Measurements from ENCODE around the gene TLX3.
"Not testable (repeated sequence)": the region's sequence is repeated elsewhere in the genome, so short reads cannot be mapped to it uniquely, and the experiment has no call there.

Gene TLX3

DNA sequence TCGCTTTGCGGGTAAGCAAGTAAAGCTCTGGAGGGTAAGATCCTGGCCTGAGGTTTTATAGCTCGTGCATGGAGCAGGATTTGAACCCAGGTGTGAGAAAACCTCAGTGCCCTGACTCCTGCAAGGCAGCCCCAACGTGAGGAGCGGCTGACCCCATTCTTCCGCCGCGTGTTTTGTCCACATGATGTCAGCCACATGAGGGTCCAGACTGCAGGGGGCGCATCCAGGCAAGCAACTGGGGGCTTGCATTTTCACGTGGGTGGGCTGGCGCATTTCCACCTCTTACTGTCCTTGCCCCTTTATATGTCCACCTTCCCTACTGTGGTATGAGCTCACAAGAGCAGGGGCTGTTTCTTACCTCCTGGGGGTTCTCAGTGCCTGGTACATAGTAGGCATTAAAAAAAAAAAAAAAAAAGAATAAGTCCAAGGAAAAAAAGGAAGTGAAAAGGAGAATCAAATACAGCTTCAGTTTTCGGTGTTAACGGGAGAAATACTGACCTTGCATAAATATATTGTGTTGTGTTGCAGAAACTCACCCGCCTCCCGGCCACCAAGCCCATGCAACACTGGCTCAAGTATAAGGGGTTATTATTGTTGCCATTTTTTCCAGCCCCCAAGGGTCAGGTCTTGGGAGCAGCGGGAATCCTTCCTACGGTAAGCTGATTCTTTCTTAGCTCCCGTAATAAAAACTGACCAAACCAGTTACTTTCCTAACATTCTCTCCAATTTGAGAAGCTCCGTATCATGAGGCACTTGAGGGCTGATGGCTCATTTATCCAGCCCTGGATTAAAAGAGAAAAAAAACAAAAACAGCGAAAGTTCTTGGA, 15.0 kb downstream of the TLX3 start:
- Histone ChIP-seq H3K9me3 (ENCODE audit: control insufficient read depth, insufficient read depth, low read length) (no peaks in the 10 kb centered on the region), H3K4me1 (ENCODE audit: insufficient read depth, low read length) (no peaks in the 10 kb centered on the region), H3K36me3 (ENCODE audit: insufficient read depth, low read length) (no peaks in the 10 kb centered on the region), H3K9ac (ENCODE audit: low read depth, low read length) (no peak overlapping the region)

DNA sequence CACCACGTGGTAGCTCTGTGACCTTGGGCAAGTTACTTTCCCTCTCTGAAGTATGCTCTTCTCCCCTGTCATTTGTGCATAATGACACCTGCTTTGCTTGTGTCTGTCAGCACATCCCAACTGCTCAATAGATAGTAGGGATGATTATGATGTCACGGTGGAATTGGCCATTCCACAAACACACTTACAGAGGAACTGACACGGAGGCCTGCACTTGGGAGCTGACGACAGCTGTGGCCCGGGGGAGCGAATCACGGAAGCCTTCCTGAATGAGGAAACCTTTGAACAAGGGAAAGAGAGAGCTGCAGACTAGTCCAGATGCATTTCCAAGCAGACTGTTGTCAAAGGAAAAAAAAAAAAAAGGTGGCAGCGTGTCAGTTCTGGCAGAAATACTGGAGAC, 21.0 kb downstream of the TLX3 start:
- no peak overlapping the region for H3K9ac ChIP-seq (ENCODE audit: low read depth, low read length)
- no peaks in the 10 kb centered on the region for H3K4me1 ChIP-seq (ENCODE audit: insufficient read depth, low read length)
- H3K36me3 ChIP-seq (ENCODE audit: insufficient read depth, low read length), result no peaks in the 10 kb centered on the region
- no peaks in the 10 kb centered on the region for H3K9me3 ChIP-seq (ENCODE audit: control insufficient read depth, insufficient read depth, low read length)

DNA sequence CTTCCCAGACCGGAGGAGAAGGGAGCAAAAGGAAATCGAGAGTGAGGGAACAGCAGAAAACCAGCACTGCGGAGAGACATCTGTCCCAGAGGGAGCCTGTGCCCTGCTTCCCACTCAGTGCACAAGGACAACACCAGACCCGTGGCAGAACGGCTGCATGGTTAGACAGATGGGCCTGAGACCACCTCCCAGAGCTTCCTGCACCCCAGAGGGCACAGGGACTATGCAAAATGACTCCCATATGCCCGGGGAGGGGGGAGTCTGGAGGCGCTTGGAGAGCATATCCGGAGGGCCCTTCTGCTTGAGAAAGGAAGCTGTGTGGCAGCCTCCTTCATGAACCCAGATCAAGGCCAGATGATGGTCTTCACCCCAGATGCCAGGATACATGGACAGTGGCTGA, 26.6 kb downstream of the TLX3 start:
- Histone ChIP-seq H3K9ac (ENCODE audit: low read depth, low read length) (no peak overlapping the region), H3K9me3 (ENCODE audit: control insufficient read depth, insufficient read depth, low read length) (no peaks in the 10 kb centered on the region), H3K36me3 (ENCODE audit: insufficient read depth, low read length) (no peaks in the 10 kb centered on the region), H3K4me1 (ENCODE audit: insufficient read depth, low read length) (no peaks in the 10 kb centered on the region)

DNA sequence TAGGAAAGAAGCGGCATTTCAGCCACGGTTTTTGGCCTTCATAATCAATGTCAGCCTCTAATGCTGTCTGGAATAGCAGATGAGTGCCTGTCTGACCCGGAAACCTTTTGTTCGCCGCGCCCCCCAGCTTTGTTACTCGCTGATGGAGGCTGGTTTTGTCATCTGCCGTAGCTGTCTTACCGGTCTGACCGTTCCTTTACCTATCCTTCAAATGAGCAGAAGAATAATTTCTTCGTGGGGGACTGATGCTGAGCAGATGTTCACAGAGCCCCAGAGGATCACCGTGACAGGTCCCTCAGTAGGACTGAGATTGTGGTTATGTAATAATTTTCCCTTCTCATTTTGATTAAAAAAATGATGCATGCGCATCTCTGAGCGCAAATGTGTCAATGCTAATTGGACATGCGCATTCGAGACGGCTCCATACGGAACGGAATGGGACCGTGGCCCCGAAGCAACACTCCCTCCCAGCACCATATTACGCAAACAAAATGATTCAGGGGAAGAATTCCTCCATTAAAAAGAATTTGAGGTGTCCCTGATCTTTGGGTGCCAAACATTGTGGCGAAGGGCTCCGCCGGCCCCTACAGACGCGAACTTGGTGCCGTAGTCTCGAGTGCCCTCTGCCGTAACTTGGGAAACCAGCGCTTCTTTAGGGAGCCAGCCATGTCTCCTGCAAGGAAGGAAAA, 27.6 kb downstream of the TLX3 start:
- Histone ChIP-seq H3K9me3 (ENCODE audit: control insufficient read depth, insufficient read depth, low read length) (no peaks in the 10 kb centered on the region), H3K9ac (ENCODE audit: low read depth, low read length) (peak overlapping the region; percentile 46; the same call in 1 of the 2 replicates), H3K4me1 (ENCODE audit: insufficient read depth, low read length) (no peaks in the 10 kb centered on the region), H3K36me3 (ENCODE audit: insufficient read depth, low read length) (no peaks in the 10 kb centered on the region)

DNA sequence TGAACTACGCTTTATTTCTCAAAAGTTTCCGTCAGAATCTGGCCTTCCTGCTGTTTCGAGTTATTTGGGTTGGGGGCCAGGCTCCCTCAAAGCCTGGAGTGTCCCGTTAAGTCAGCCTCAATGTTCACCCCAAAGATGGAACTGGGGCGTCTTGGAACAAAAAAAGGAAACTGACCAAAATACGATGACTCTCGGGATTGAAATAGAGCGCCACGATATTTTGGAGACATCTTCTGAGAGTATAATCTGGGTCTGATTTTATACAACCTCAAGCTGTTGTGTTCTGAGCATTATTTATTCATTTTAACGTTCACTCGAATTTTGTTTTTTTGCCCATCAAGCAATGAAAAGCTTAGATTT, 28.1 kb downstream of the TLX3 start:
- H3K9me3 ChIP-seq (ENCODE audit: control insufficient read depth, insufficient read depth, low read length), result no peaks in the 10 kb centered on the region
- H3K4me1 ChIP-seq (ENCODE audit: insufficient read depth, low read length), result no peaks in the 10 kb centered on the region
- H3K36me3 ChIP-seq (ENCODE audit: insufficient read depth, low read length), result no peaks in the 10 kb centered on the region
- H3K9ac ChIP-seq (ENCODE audit: low read depth, low read length), result peak overlapping the region; percentile 46; the same call in 1 of the 2 replicates

DNA sequence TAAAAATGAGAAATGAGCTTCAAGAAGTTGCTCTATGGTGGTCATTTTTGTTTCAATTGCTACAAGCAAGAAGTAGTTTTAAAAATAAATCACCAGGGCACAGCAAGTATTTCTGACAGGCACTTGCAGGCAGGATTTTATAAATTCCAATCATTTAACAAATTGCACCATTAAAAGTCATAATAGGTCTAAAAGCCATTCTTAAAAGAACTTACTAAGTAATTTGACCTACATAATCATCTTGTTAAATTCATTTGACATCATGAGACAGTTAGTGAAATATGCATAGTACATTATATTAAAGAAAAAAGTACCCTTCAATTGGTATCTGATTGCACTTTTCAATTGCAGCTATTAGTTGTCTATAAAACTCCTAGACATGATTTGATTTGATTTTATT, 31.0 kb downstream of the TLX3 start:
- Histone ChIP-seq H3K9me3 (ENCODE audit: control insufficient read depth, insufficient read depth, low read length) (no peaks in the 10 kb centered on the region), H3K9ac (ENCODE audit: low read depth, low read length) (no peak overlapping the region), H3K4me1 (ENCODE audit: insufficient read depth, low read length) (no peaks in the 10 kb centered on the region), H3K36me3 (ENCODE audit: insufficient read depth, low read length) (no peaks in the 10 kb centered on the region)

DNA sequence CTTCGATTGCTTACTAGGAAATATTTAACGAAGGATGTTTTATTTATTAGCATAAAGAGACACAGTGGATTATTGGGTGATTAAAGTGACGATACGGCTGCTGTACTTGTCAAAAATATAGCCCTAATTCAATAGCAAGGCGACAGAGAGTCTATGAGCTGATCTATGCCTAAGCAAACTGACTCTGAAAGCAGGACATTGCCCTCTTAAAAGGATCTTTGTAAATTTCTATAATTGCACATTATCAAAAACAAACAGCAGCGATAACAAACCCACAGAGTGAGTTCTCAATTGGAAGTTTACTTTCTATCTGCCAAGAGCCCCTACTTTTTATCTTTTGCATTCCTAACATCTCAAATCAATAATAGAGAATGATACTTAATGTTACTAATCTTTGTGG, 31.4 kb downstream of the TLX3 start:
- H3K4me1 ChIP-seq (ENCODE audit: insufficient read depth, low read length), result no peaks in the 10 kb centered on the region
- no peaks in the 10 kb centered on the region for H3K9me3 ChIP-seq (ENCODE audit: control insufficient read depth, insufficient read depth, low read length)
- no peak overlapping the region for H3K9ac ChIP-seq (ENCODE audit: low read depth, low read length)
- H3K36me3 ChIP-seq (ENCODE audit: insufficient read depth, low read length), result no peaks in the 10 kb centered on the region

DNA sequence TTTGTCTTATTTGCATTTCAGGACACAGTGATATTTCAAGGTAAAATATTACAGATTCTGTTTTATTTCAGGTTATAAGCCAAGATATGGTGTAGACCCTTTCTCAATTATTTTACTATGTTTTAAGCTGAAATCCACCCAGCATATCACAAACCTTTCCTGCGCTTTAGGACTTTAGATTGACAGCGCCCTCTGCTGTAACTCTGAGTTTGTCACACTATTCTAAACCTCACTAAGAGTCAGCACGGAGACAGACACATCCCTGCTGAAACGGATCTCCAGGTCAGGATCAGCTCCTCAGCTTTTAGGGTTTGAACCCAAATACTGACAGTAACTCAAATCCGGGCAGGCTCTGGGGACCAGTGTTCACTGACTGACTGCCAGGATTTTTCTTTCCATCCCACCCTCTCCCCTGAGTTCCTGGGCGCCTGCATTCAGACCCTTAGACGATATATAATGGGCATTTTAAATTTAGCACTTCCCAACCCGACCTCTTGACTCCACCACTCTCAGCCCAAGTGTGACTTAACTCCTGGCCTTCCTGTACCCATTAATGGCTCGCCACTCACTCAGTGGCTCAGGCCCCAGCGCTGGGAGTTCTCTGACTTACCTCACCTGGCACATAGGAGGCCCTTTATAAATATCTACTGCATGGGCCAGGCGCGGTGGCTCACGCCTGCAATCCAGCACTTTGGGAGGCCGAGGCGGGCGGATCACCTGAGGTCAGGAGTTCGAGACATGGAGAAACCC, 33.5 kb downstream of the TLX3 start:
- Histone ChIP-seq H3K9ac (ENCODE audit: low read depth, low read length) (no peak overlapping the region), H3K36me3 (ENCODE audit: insufficient read depth, low read length) (no peaks in the 10 kb centered on the region), H3K4me1 (ENCODE audit: insufficient read depth, low read length) (no peaks in the 10 kb centered on the region), H3K9me3 (ENCODE audit: control insufficient read depth, insufficient read depth, low read length) (no peaks in the 10 kb centered on the region)

DNA sequence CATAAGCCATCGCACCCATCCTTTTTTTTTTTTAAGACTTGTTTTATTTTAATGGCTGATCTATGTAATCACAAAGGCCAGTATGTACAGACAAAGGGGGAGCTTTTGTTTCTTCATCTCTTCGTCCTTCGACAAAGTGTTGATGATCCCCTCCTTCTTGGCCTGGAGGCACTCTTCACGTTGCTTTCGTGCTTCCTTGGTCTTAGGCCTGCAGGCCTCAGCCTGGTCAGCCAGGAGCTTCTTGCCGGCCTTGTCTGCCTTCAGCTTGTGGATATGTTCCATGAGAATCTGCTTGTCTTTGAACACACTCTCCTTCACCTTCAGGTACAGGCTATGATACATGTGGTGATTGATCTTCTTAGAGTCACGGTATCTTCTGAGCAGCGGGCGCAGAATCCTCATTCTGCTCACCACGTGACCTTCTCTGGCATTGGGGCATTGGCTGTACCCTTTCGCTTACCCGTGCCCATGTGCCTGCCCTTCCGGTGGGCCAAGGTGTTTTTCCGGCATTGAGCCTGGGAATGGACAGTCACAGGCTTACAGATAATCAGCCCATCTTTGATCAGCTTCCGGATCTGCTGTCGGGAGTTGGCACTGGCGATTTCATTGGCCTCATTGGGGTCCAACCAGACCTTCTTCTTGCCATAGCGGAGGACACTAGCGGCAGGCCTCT, 36.0 kb downstream of the TLX3 start:
- no peaks in the 10 kb centered on the region for H3K4me1 ChIP-seq (ENCODE audit: insufficient read depth, low read length)
- no peak overlapping the region for H3K9ac ChIP-seq (ENCODE audit: low read depth, low read length)
- H3K9me3 ChIP-seq (ENCODE audit: control insufficient read depth, insufficient read depth, low read length), result no peaks in the 10 kb centered on the region
- H3K36me3 ChIP-seq (ENCODE audit: insufficient read depth, low read length), result no peaks in the 10 kb centered on the region

DNA sequence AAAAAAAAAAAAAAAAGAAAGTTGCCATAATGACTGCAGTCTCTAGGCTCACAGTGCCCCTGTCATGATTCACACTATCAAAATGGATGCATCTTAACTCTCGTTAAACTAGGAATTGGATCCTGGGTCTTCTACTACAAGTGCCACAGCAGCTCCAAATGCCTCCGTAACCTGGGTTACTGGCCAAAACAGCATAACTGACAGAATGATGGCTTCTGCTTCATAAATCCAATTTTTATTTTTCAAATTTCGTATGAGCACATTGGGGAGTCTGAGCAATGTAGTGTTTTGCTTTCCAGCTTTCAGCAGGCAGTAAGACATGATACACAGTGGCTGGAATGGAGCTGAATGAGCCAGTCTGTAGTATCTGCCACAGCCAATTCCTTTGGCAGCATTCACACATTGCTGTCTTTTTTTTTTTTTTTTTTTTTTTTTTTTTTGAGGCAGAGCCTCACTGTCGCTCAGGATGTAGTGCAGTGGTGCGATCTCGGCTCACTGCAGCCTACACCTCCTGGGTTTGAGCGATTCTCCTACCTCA, 42.6 kb downstream of the TLX3 start:
- Histone ChIP-seq H3K9ac (ENCODE audit: low read depth, low read length) (no peak overlapping the region), H3K9me3 (ENCODE audit: control insufficient read depth, insufficient read depth, low read length) (no peaks in the 10 kb centered on the region), H3K4me1 (ENCODE audit: insufficient read depth, low read length) (no peaks in the 10 kb centered on the region), H3K36me3 (ENCODE audit: insufficient read depth, low read length) (no peaks in the 10 kb centered on the region)

DNA sequence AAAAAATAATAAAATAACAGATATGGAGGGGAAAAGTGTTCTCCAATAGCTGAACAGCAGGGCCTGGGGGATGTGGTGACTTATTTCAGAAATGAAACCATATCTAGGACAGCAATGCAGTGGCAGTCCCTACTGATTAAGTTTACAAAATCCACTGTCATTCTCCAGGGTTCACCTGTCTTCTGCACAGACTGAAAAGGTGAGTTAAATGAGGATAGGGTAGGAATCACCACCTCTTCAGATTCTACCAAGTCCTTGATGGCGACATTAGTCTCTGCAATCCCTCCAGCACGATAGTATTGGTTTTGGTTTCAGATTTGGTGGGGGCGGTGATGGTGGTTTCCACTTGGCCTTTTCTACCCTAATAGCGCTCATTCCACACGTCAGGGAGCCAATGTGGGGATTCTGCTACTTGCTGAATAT, 46.3 kb downstream of the TLX3 start:
- Histone ChIP-seq H3K9me3 (ENCODE audit: control insufficient read depth, insufficient read depth, low read length) (no peaks in the 10 kb centered on the region), H3K36me3 (ENCODE audit: insufficient read depth, low read length) (no peaks in the 10 kb centered on the region), H3K9ac (ENCODE audit: low read depth, low read length) (no peak overlapping the region), H3K4me1 (ENCODE audit: insufficient read depth, low read length) (no peaks in the 10 kb centered on the region)

DNA sequence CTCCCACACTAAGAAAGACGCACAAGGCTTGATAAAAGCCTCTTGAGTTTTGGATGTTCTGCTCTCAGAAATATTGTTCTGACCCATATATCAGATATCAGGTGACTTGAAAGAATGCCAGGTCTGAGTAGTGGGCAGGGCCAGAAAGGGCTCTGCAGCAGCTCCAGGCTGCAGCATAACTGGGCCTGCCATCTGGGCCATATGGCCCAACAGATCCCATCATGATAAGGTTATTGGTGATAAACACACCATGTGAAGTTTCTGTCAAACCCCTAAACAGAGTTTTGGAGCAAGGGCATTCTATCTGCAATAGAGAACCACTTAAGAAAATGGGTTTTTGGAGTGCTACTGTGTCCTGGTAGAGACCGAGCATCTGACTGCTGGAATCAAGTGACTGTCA, 48.8 kb downstream of the TLX3 start:
- peaks cover 8% of the 10 kb centered on the region; the same call in 1 of the 2 replicates for H3K4me1 ChIP-seq (ENCODE audit: insufficient read depth, low read length)
- H3K36me3 ChIP-seq (ENCODE audit: insufficient read depth, low read length), result no peaks in the 10 kb centered on the region
- H3K9me3 ChIP-seq (ENCODE audit: control insufficient read depth, insufficient read depth, low read length), result no peaks in the 10 kb centered on the region
- no peak overlapping the region for H3K9ac ChIP-seq (ENCODE audit: low read depth, low read length)

DNA sequence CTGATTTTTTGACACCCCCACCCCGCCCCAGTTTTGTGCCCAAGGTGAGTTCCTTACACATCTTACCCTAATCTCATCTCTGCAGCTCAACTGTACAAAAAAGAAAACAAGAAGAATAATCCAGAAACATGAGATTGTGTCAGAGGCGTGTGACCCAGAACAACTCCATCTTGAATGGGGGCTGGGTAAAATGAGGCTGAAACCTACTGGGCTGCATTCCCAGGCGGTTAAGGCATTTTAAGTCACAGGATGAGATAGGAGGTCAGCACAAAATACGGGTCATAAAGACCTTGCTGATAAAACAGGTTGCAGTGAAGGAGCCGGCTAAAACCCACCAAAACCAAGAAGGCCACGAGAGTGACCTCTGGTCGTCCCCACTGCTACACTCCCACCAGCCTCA, 52.1 kb downstream of the TLX3 start:
- H3K4me1 ChIP-seq (ENCODE audit: insufficient read depth, low read length); H3K36me3 ChIP-seq (ENCODE audit: insufficient read depth, low read length); H3K9ac ChIP-seq (ENCODE audit: low read depth, low read length); H3K9me3 ChIP-seq (ENCODE audit: control insufficient read depth, insufficient read depth, low read length): not testable (repeated sequence)

All from ES-I3 (cell line).